DOHH2 (cell line): Measurements from ENCODE around the gene LUC7L2.

ENCODE experiments used
- H3F3A ChIP-seq: fragments of 200-600 bp; sonication (generic), shearing (Covaris generic); 2 replicates; pipeline ENCODE4 v1.6.0; 2016; ENCODE audit warnings: antibody characterized with exemption, mild to moderate bottlenecking; ENCODE audit not compliant: control insufficient read depth, insufficient read depth
- H3K27ac ChIP-seq: fragments of 200-600 bp; sonication (generic); 2 replicates; pipeline ENCODE4 v1.5.1; 2014; ENCODE audit warnings: low read depth, mild to moderate bottlenecking, low read length, moderate library complexity
- H3K27me3 ChIP-seq: fragments of 200-600 bp; sonication (generic); 2 replicates; pipeline ENCODE4 v1.6.1; 2014; ENCODE audit warnings: mild to moderate bottlenecking, low read length, mixed read lengths; ENCODE audit not compliant: control insufficient read depth
- H3K36me3 ChIP-seq: fragments of 200-600 bp; sonication (generic); 2 replicates; pipeline ENCODE4 v1.6.1; 2014; ENCODE audit warnings: mild to moderate bottlenecking, low read length, moderate library complexity, mixed read lengths; ENCODE audit not compliant: control insufficient read depth
- H3K4me1 ChIP-seq: fragments of 200-600 bp; sonication (generic); 2 replicates; pipeline ENCODE4 v1.6.1; 2014; ENCODE audit warnings: mild to moderate bottlenecking, low read length, mixed read lengths; ENCODE audit not compliant: control insufficient read depth
- H3K4me2 ChIP-seq: fragments of 200-600 bp; sonication (generic); 2 replicates; pipeline ENCODE4 v1.6.0; 2014; ENCODE audit warnings: mild to moderate bottlenecking, low read length, moderate library complexity
- H3K4me3 ChIP-seq: fragments of 200-600 bp; sonication (generic); 2 replicates; pipeline ENCODE4 v1.5.1; 2014; ENCODE audit warnings: mild to moderate bottlenecking, low read length, mixed read lengths
- H3K79me2 ChIP-seq: fragments of 200-600 bp; sonication (generic); 2 replicates; pipeline ENCODE4 v1.6.1; 2014; ENCODE audit warnings: mild to moderate bottlenecking, low read length, mixed read lengths; ENCODE audit not compliant: control insufficient read depth
- H3K9me2 ChIP-seq: fragments of 200-600 bp; sonication (generic); replicated peaks from 2 replicates; pipeline ENCODE4 v1.6.1; 2014; ENCODE audit warnings: mild to moderate bottlenecking, low read length, mixed read lengths; ENCODE audit not compliant: control insufficient read depth
- H3K9me3 ChIP-seq: fragments of 200-600 bp; sonication (generic); 2 replicates; pipeline ENCODE4 v1.6.1; 2014; ENCODE audit warnings: antibody characterized with exemption, low read length, mixed read lengths; ENCODE audit not compliant: control insufficient read depth, insufficient read depth
- H4K20me1 ChIP-seq: fragments of 200-600 bp; sonication (generic); 2 replicates; pipeline ENCODE4 v1.6.0; 2014; ENCODE audit warnings: low read depth, mild to moderate bottlenecking, antibody characterized with exemption, low read length, moderate library complexity; ENCODE audit not compliant: control insufficient read depth, insufficient read depth
- EZH2phosphoT487 ChIP-seq: fragments of 200-600 bp; sonication (generic); IDR thresholded peaks from 2 replicates; pipeline ENCODE4 v1.6.1; 2017; ENCODE audit warnings: borderline replicate concordance, mild to moderate bottlenecking, antibody characterized with exemption, low read length, moderate library complexity, mixed read lengths
- TF ChIP-seq, protein P1 (sequence below): fragments of 200-600 bp; sonication (generic); IDR thresholded peaks from one replicate; pipeline ENCODE4 v1.5.1; 2014; ENCODE audit warnings: antibody characterized with exemption, mild to moderate bottlenecking, low read depth, low read length; ENCODE audit not compliant: poor library complexity, severe bottlenecking

Gene LUC7L2

DNA sequence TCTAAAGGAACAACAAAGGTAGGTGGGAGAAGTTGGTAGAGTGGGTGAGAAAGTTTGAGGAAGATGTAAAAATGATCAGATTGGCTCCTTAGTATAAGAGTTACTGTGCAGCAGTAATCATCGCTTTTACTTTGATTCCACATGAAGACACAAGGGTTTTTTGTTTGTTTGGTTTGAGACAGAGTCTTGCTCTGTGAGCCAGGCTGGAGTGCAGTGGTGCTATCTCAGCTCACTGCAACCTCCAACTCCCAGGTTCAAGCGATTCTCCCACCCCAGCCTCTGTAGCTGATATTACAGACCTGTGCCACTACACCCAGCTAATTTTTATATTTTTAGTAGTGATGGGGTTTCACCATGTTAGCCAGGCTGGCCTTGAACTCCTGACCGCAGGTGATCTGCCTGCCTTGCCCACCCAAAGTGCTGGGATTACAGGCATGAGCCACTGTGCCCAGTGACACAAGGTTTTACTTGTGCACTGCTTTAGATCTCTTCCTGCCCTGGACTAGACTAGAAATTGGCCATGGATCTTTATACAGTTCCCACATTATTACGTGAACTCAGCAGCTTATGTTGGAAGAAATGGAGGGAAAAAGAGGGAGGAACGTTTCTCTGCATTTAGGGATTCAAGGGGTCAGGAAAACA, 10.7 kb downstream of the LUC7L2 start:
- H3K27me3 ChIP-seq: no peaks in the 10 kb centered on the region
- H3K9me3 ChIP-seq: no peaks in the 10 kb centered on the region
- H3F3A ChIP-seq: peaks cover 23% of the 10 kb centered on the region
- no peak for TF ChIP-seq EZH2phosphoT487
- TF ChIP-seq, protein P1, sequence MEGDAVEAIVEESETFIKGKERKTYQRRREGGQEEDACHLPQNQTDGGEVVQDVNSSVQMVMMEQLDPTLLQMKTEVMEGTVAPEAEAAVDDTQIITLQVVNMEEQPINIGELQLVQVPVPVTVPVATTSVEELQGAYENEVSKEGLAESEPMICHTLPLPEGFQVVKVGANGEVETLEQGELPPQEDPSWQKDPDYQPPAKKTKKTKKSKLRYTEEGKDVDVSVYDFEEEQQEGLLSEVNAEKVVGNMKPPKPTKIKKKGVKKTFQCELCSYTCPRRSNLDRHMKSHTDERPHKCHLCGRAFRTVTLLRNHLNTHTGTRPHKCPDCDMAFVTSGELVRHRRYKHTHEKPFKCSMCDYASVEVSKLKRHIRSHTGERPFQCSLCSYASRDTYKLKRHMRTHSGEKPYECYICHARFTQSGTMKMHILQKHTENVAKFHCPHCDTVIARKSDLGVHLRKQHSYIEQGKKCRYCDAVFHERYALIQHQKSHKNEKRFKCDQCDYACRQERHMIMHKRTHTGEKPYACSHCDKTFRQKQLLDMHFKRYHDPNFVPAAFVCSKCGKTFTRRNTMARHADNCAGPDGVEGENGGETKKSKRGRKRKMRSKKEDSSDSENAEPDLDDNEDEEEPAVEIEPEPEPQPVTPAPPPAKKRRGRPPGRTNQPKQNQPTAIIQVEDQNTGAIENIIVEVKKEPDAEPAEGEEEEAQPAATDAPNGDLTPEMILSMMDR: no peak
- no peak overlapping the region for H3K27ac ChIP-seq
- H3K9me2 ChIP-seq: no peaks in the 10 kb centered on the region
- peaks cover 14% of the 10 kb centered on the region for H3K4me1 ChIP-seq
- H3K36me3 ChIP-seq: peaks cover 89% of the 10 kb centered on the region
- peaks cover 100% of the 10 kb centered on the region for H3K79me2 ChIP-seq
- peaks cover 52% of the 10 kb centered on the region for H4K20me1 ChIP-seq
- H3K4me3 ChIP-seq: no peak overlapping the region
- H3K4me2 ChIP-seq: no peak overlapping the region

DNA sequence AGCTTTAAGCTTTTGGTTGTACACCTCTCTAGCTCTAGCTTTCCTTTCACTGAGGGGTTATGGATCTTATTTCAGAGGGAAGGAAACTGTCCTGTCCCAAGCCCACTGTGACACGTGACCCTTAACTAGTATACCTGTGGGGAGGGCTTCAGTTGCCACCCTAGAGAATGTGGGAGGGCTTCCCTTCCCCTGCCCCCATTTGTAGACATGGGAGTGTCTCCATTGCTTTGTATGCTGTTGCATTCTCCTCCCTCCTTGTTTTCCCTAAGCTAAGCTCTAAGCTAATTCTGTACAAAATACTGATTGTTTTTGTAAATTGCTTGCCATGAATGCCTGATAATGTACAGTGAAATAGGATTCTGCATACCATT, 11.2 kb downstream of the LUC7L2 start:
- no peak for TF ChIP-seq EZH2phosphoT487
- TF ChIP-seq, protein P1: no peak
- Histone ChIP-seq H4K20me1 (peaks cover 47% of the 10 kb centered on the region), H3K4me2 (no peak overlapping the region)

DNA sequence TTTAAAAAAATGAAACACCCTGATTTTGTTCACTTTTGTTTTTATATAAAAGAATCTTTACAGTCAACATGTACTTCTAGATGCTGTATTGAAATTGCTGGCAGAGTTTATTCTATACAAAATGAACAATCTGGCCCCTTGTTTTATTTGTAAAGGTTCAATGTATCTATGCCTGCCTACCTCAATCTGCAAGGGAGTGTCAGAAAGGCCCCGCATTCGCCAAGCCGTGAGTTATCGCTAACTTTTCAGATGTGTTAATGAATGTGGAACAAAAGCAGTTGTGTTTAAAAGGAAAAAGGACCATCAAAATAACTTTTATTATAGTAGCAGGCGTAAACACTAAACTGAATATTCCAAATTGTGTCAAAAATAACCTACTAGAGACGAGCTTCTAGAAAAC, 14.6 kb downstream of the LUC7L2 start:
- H3K9me3 ChIP-seq: no peaks in the 10 kb centered on the region
- H3K4me3 ChIP-seq: no peak overlapping the region
- H3K4me1 ChIP-seq: peaks cover 5% of the 10 kb centered on the region; the same call in 1 of the 2 replicates
- no peak for TF ChIP-seq EZH2phosphoT487
- TF ChIP-seq, protein P1: no peak
- H3K79me2 ChIP-seq: peaks cover 91% of the 10 kb centered on the region
- peaks cover 35% of the 10 kb centered on the region for H4K20me1 ChIP-seq
- H3K27me3 ChIP-seq: no peaks in the 10 kb centered on the region
- peaks cover 88% of the 10 kb centered on the region for H3K36me3 ChIP-seq
- no peak overlapping the region for H3K4me2 ChIP-seq
- H3K9me2 ChIP-seq: no peaks in the 10 kb centered on the region
- H3F3A ChIP-seq: peaks cover 31% of the 10 kb centered on the region
- no peak overlapping the region for H3K27ac ChIP-seq

More for the DNA sequence above, 11.2 kb downstream of the LUC7L2 start:
- H3K4me3 ChIP-seq: no peak overlapping the region
- peaks cover 28% of the 10 kb centered on the region for H3F3A ChIP-seq
- no peaks in the 10 kb centered on the region for H3K9me3 ChIP-seq
- H3K4me1 ChIP-seq: peaks cover 10% of the 10 kb centered on the region; the same call in 1 of the 2 replicates
- H3K36me3 ChIP-seq: peaks cover 89% of the 10 kb centered on the region
- H3K27ac ChIP-seq: no peak overlapping the region
- H3K9me2 ChIP-seq: no peaks in the 10 kb centered on the region
- no peaks in the 10 kb centered on the region for H3K27me3 ChIP-seq
- H3K79me2 ChIP-seq: peaks cover 100% of the 10 kb centered on the region
